ENCODE results near the gene ZNF296.

- TF ChIP-seq CTCF (IDR thresholded peaks at IDR 0.05) (no peak), POLR2A (IDR thresholded peaks at IDR 0.05) (peak in 2 of 3 donors; percentile 18 to 19)
These were observed at the start of gene ZNF296 for GRCh38 chr19:45076029-45076850.

Data from body of pancreas (tissue), 4 donors.